Coronary artery (tissue), 2 donors: ENCODE results near the gene ZNF84.

Experiments
- DNase-seq: peaks from one replicate; pipeline ENCODE4 v3.0.0-alpha.2; 2017; ENCODE audit warnings: low spot score
- H3K27ac ChIP-seq, 2 donors: fragments of 200-600 bp; sonication (generic); one replicate each; pipeline ENCODE4 v1.5.1; 2016 to 2019
- H3K4me3 ChIP-seq: fragments of 200-600 bp; sonication (generic); 2 replicates; pipeline ENCODE4 v1.5.1; 2016; ENCODE audit warnings: mild to moderate bottlenecking, moderate library complexity
- TF ChIP-seq, protein P1 (sequence below): fragments of 200-600 bp; sonication (generic); IDR thresholded peaks from one replicate; pipeline ENCODE4 v1.5.1; 2019; ENCODE audit warnings: antibody characterized with exemption

The ZNF84 gene

GRCh38 chr12:133037207-133038005 is at the start of gene ZNF84:
Gene ZNF84, plus strand, starts transcription at chr12:133037509. Its CDS starts 3,959 bp downstream, at chr12:133041468.
- H3K27ac ChIP-seq: peak within 1 kb of the TSS; percentile 90 to 95
- DNase-seq: peak; percentile 98
- H3K4me3 ChIP-seq: peak within 1 kb of the TSS; percentile 86
- TF ChIP-seq, protein P1, sequence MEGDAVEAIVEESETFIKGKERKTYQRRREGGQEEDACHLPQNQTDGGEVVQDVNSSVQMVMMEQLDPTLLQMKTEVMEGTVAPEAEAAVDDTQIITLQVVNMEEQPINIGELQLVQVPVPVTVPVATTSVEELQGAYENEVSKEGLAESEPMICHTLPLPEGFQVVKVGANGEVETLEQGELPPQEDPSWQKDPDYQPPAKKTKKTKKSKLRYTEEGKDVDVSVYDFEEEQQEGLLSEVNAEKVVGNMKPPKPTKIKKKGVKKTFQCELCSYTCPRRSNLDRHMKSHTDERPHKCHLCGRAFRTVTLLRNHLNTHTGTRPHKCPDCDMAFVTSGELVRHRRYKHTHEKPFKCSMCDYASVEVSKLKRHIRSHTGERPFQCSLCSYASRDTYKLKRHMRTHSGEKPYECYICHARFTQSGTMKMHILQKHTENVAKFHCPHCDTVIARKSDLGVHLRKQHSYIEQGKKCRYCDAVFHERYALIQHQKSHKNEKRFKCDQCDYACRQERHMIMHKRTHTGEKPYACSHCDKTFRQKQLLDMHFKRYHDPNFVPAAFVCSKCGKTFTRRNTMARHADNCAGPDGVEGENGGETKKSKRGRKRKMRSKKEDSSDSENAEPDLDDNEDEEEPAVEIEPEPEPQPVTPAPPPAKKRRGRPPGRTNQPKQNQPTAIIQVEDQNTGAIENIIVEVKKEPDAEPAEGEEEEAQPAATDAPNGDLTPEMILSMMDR: no peak

DNA sequence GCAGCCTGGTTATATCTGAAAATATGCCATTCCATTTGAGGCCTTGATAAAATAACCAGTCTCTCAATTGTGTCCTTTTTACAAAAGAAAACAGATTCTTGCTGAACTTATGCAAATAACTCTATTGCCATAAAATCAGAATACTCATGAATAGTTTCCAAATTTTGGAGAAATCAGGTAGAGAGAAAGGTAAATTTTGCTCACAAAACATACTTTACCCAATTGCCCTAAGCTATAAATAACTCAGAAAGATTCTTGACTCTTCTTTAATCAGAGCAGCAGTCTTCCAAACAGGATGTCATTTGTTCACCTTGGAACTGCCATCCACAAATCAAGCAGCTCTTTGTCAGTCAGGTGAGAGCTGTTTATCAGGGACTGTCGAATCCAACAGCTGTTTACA is 38.6 kb upstream of the ZNF84 start:
- TF ChIP-seq, protein P1: no peak
- no peak for DNase-seq
- Histone ChIP-seq H3K27ac (no peak overlapping the region), H3K4me3 (no peak overlapping the region)

GRCh38 chr12:133010657-133011297 is 26.5 kb upstream of the ZNF84 start:
- DNase-seq: no peak
- peak overlapping the region; percentile 50 for H3K4me3 ChIP-seq
- H3K27ac ChIP-seq: no peak overlapping the region
- TF ChIP-seq, protein P1: no peak

- DNase-seq: no peak
- no peak overlapping the region for H3K27ac ChIP-seq
Measured at GRCh38 chr12:133023566-133023965, 13.7 kb upstream of the ZNF84 start.

GRCh38 chr12:133026996-133027395 is 10.3 kb upstream of the ZNF84 start:
- Histone ChIP-seq H3K4me3 (no peak overlapping the region), H3K27ac (no peak overlapping the region)
- TF ChIP-seq, protein P1: no peak
- no peak for DNase-seq

More at GRCh38 chr12:133023566-133023965, 13.7 kb upstream of the ZNF84 start:
- TF ChIP-seq, protein P1: no peak
- H3K4me3 ChIP-seq: no peak overlapping the region

GRCh38 chr12:133038118-133038709 is 905 bp downstream of the ZNF84 start:
- no peak for DNase-seq
- TF ChIP-seq, protein P1: no peak
- Histone ChIP-seq H3K4me3 (peak overlapping the region; percentile 86), H3K27ac (peak overlapping the region in 1 of 2 donors; percentile 90)
